ENCODE measurements around the gene IFNGR2.
"Not testable (repeated sequence)": the region's sequence is repeated elsewhere in the genome, so short reads cannot be mapped to it uniquely, and the experiment has no call there.

The IFNGR2 gene

GRCh38 chr21:33403128-33403785 lies at the start of gene IFNGR2:
Gene IFNGR2, plus strand, starts transcription at chr21:33403413. Its CDS starts 131 bp downstream, at chr21:33403544.
- DNase-seq: no peak

- DNase-seq: no peak
Measured at GRCh38 chr21:33355355-33355754, 47.9 kb upstream of the IFNGR2 start.

GRCh38 chr21:33355996-33356395 lies 47.2 kb upstream of the IFNGR2 start:
- no peak for DNase-seq

GRCh38 chr21:33357177-33357576 lies 46.0 kb upstream of the IFNGR2 start:
- DNase-seq: no peak

- DNase-seq: no peak
Measured at GRCh38 chr21:33359446-33359845, 43.8 kb upstream of the IFNGR2 start.

GRCh38 chr21:33360281-33360680 lies 42.9 kb upstream of the IFNGR2 start:
- DNase-seq: no peak

- DNase-seq: peak; percentile 87
Measured at GRCh38 chr21:33360881-33361602, 42.2 kb upstream of the IFNGR2 start.

- DNase-seq: peak; percentile 50
Measured at GRCh38 chr21:33362044-33362555, 41.1 kb upstream of the IFNGR2 start.

- not testable (repeated sequence) for DNase-seq
Measured at GRCh38 chr21:33363911-33364609, 39.2 kb upstream of the IFNGR2 start.

- DNase-seq: no peak
Measured at GRCh38 chr21:33364830-33365229, 38.4 kb upstream of the IFNGR2 start.

- DNase-seq: no peak
Measured at GRCh38 chr21:33367309-33367973, 35.8 kb upstream of the IFNGR2 start.

GRCh38 chr21:33368124-33368523 lies 35.1 kb upstream of the IFNGR2 start:
- DNase-seq: no peak

- no peak for DNase-seq
Measured at GRCh38 chr21:33368576-33368975, 34.6 kb upstream of the IFNGR2 start.

GRCh38 chr21:33369586-33369985 lies 33.6 kb upstream of the IFNGR2 start:
- DNase-seq: no peak

- no peak for DNase-seq
Measured at GRCh38 chr21:33370305-33370704, 32.9 kb upstream of the IFNGR2 start.

- no peak for DNase-seq
Measured at GRCh38 chr21:33371366-33371765, 31.8 kb upstream of the IFNGR2 start.

GRCh38 chr21:33372582-33372981 lies 30.6 kb upstream of the IFNGR2 start:
- no peak for DNase-seq

- DNase-seq: no peak
Measured at GRCh38 chr21:33373451-33373850, 29.8 kb upstream of the IFNGR2 start.

GRCh38 chr21:33374080-33374449 lies 29.1 kb upstream of the IFNGR2 start:
- DNase-seq: no peak

- DNase-seq: no peak
Measured at GRCh38 chr21:33374450-33375096, 28.6 kb upstream of the IFNGR2 start.

GRCh38 chr21:33375101-33375644 lies 28.0 kb upstream of the IFNGR2 start:
- DNase-seq: no peak

- no peak for DNase-seq
Measured at GRCh38 chr21:33377221-33377920, 25.8 kb upstream of the IFNGR2 start.
